IMR-90 (cell line): Measurements from ENCODE around the gene LRRC10.

ENCODE experiments used
- BHLHE40 ChIP-seq: fragments of 150-350 bp; IDR thresholded peaks from 2 replicates; pipeline ENCODE4 v1.6.1; 2016; ENCODE audit warnings: mild to moderate bottlenecking, low read depth, low read length
- CEBPB ChIP-seq: IDR thresholded peaks from 2 replicates; pipeline ENCODE4 v1.6.1; 2012; ENCODE audit warnings: low read depth, low read length, improper control_type of control experiment
- CTCF ChIP-seq: conservative IDR thresholded peaks from 2 replicates; pipeline ENCODE4 v1.5.1; 2012; ENCODE audit warnings: mild to moderate bottlenecking, low read depth, low read length, improper control_type of control experiment
- FOS ChIP-seq: fragments of 150-350 bp; IDR thresholded peaks from 2 replicates; pipeline ENCODE4 v1.6.1; 2016; ENCODE audit warnings: low read depth, low read length
- MAFK ChIP-seq: IDR thresholded peaks from 2 replicates; pipeline ENCODE4 v1.6.1; 2012; ENCODE audit warnings: low read depth, low read length, improper control_type of control experiment
- MAZ ChIP-seq: IDR thresholded peaks from 2 replicates; pipeline ENCODE4 v1.6.1; 2012; ENCODE audit warnings: low read depth, mild to moderate bottlenecking, low read length, improper control_type of control experiment, moderate library complexity, borderline replicate concordance
- NFE2L2 ChIP-seq: fragments of 150-350 bp; IDR thresholded peaks from 2 replicates; pipeline ENCODE4 v1.6.1; 2016; ENCODE audit warnings: low read depth, mild to moderate bottlenecking, low read length
- POLR2A ChIP-seq: IDR thresholded peaks from 2 replicates; pipeline ENCODE4 v1.6.1; 2012; ENCODE audit warnings: mild to moderate bottlenecking, low read depth, low read length
- RAD21 ChIP-seq: IDR thresholded peaks from 2 replicates; pipeline ENCODE4 v1.6.1; 2012; ENCODE audit warnings: low read length, improper control_type of control experiment
- RCOR1 ChIP-seq: IDR thresholded peaks from 2 replicates; pipeline ENCODE4 v1.6.1; 2012; ENCODE audit warnings: mild to moderate bottlenecking, low read length, improper control_type of control experiment; ENCODE audit not compliant: insufficient replicate concordance
- RFX5 ChIP-seq: IDR thresholded peaks from 2 replicates; pipeline ENCODE4 v1.8.0; 2012; ENCODE audit warnings: low read depth, mild to moderate bottlenecking, low read length, moderate library complexity
- SMC3 ChIP-seq: fragments of 150-350 bp; IDR thresholded peaks from 2 replicates; pipeline ENCODE4 v1.6.1; 2016; ENCODE audit warnings: low read depth, mild to moderate bottlenecking, antibody characterized with exemption, low read length, moderate library complexity
- TF ChIP-seq, protein P1 (sequence below): fragments of 150-350 bp; IDR thresholded peaks from 2 replicates; pipeline ENCODE4 v1.6.1; 2017; ENCODE audit warnings: mild to moderate bottlenecking, antibody characterized with exemption, low read length, low read depth
- TF ChIP-seq, protein P2 (sequence below): fragments of 150-350 bp; IDR thresholded peaks from 2 replicates; pipeline ENCODE4 v1.6.1; 2016; ENCODE audit warnings: low read depth, mild to moderate bottlenecking, low read length, moderate library complexity, borderline replicate concordance

- no peak for TF ChIP-seq CTCF
- TF ChIP-seq POLR2A, result no peak
- TF ChIP-seq, protein P1, sequence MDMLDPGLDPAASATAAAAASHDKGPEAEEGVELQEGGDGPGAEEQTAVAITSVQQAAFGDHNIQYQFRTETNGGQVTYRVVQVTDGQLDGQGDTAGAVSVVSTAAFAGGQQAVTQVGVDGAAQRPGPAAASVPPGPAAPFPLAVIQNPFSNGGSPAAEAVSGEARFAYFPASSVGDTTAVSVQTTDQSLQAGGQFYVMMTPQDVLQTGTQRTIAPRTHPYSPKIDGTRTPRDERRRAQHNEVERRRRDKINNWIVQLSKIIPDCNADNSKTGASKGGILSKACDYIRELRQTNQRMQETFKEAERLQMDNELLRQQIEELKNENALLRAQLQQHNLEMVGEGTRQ, result no peak
- TF ChIP-seq SMC3, result no peak
- no peak for TF ChIP-seq MAFK
- TF ChIP-seq RAD21, result no peak
- TF ChIP-seq MAZ, result no peak
- TF ChIP-seq RCOR1, result no peak
- no peak for TF ChIP-seq BHLHE40
- TF ChIP-seq RFX5, result no peak
- TF ChIP-seq NFE2L2, result no peak
- no peak for TF ChIP-seq FOS
- TF ChIP-seq, protein P2, sequence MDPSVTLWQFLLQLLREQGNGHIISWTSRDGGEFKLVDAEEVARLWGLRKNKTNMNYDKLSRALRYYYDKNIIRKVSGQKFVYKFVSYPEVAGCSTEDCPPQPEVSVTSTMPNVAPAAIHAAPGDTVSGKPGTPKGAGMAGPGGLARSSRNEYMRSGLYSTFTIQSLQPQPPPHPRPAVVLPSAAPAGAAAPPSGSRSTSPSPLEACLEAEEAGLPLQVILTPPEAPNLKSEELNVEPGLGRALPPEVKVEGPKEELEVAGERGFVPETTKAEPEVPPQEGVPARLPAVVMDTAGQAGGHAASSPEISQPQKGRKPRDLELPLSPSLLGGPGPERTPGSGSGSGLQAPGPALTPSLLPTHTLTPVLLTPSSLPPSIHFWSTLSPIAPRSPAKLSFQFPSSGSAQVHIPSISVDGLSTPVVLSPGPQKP, result no peak
- no peak for TF ChIP-seq CEBPB
Measured at GRCh38 chr12:69579029-69579428, 31.7 kb downstream of the LRRC10 start.
